Measurements from ENCODE around the gene RXFP2.

The RXFP2 gene

GRCh38 chr13:31742097-31742734, 2.9 kb downstream of the RXFP2 start:
- ChIA-PET POLR2A (no interaction called here), CTCF (interaction anchor here (0.6 to 2.3 kb wide), 7 partner anchors 9 to 321 kb away, joined by 3 to 9 read pairs (median 3); no protein-coding TSS in a partner anchor)
- DNase-seq (ENCODE audit: extremely low spot score) = peak; percentile 54
- TF ChIP-seq CTCF (IDR thresholded peaks at IDR 0.05; ENCODE audit: control extremely low read depth, extremely low read depth, low read depth, missing control alignments) = peak; percentile 90

- CTCF ChIA-PET = no interaction called here
These were observed 8.0 kb downstream of the RXFP2 start for GRCh38 chr13:31747291-31747690.

GRCh38 chr13:31747966-31748365, 8.6 kb downstream of the RXFP2 start:
- DNase-seq (ENCODE audit: extremely low spot score) = no peak
- CTCF ChIA-PET = no interaction called here
- POLR2A ChIA-PET = no interaction called here
- no peak for TF ChIP-seq CTCF (IDR thresholded peaks at IDR 0.05; ENCODE audit: control extremely low read depth, extremely low read depth, low read depth, missing control alignments)

More at GRCh38 chr13:31747291-31747690, 8.0 kb downstream of the RXFP2 start:
- POLR2A ChIA-PET = no interaction called here
- no peak for TF ChIP-seq CTCF (IDR thresholded peaks at IDR 0.05; ENCODE audit: control extremely low read depth, extremely low read depth, low read depth, missing control alignments)
- DNase-seq (ENCODE audit: extremely low spot score) = no peak

- DNase-seq (ENCODE audit: extremely low spot score) = no peak
- CTCF ChIA-PET = no interaction called here
- POLR2A ChIA-PET = no interaction called here
- no peak for TF ChIP-seq CTCF (IDR thresholded peaks at IDR 0.05; ENCODE audit: control extremely low read depth, extremely low read depth, low read depth, missing control alignments)
These were observed 10.6 kb downstream of the RXFP2 start for GRCh38 chr13:31749929-31750328.

- POLR2A ChIA-PET = no interaction called here
- CTCF ChIA-PET = interaction anchor here (1.5 to 1.9 kb wide), 2 partner anchors 14 kb away, joined by 4 read pairs; no protein-coding TSS in a partner anchor
- DNase-seq (ENCODE audit: extremely low spot score) = no peak
- TF ChIP-seq CTCF (IDR thresholded peaks at IDR 0.05; ENCODE audit: control extremely low read depth, extremely low read depth, low read depth, missing control alignments) = no peak
These were observed 15.9 kb downstream of the RXFP2 start for GRCh38 chr13:31755211-31755610.

GRCh38 chr13:31755803-31756212, 16.5 kb downstream of the RXFP2 start:
- ChIA-PET POLR2A (no interaction called here), CTCF (interaction anchor here (1.5 to 1.9 kb wide), 2 partner anchors 13 to 14 kb away, joined by 4 read pairs; no protein-coding TSS in a partner anchor)
- DNase-seq (ENCODE audit: extremely low spot score) = no peak
- TF ChIP-seq CTCF (IDR thresholded peaks at IDR 0.05; ENCODE audit: control extremely low read depth, extremely low read depth, low read depth, missing control alignments) = no peak
